NT2/D1 (cell line): ENCODE data around the gene PRKX.
A peak's percentile ranks its signal among the peaks of the same experiment; 100 is the strongest.
"Not testable (repeated sequence)": the region's sequence is repeated elsewhere in the genome, so short reads cannot be mapped to it uniquely, and the experiment has no call there.

Source experiments
- DNase-seq: peaks from one replicate; pipeline ENCODE4 v3.0.0-alpha.2; 2011; ENCODE audit warnings: low read depth, low spot score
- H3K27me3 ChIP-seq: 2 replicates; pipeline ENCODE4 v1.6.0; 2011; ENCODE audit warnings: mild to moderate bottlenecking; ENCODE audit not compliant: insufficient read length, insufficient read depth
- H3K36me3 ChIP-seq: 2 replicates; pipeline ENCODE4 v1.6.1; 2011; ENCODE audit warnings: mild to moderate bottlenecking, low read length, mixed read lengths; ENCODE audit not compliant: insufficient read depth, insufficient read length
- H3K4me1 ChIP-seq: 2 replicates; pipeline ENCODE4 v1.5.1; 2011; ENCODE audit not compliant: insufficient read depth, insufficient read length
- H3K4me3 ChIP-seq: 2 replicates; pipeline ENCODE4 v1.5.1; 2011; ENCODE audit warnings: low read depth; ENCODE audit not compliant: insufficient read length
- H3K9ac ChIP-seq: 2 replicates; pipeline ENCODE4 v1.6.0; 2011; ENCODE audit warnings: low read depth; ENCODE audit not compliant: insufficient read length
- H3K9me3 ChIP-seq: 2 replicates; pipeline ENCODE4 v1.5.1; 2011; ENCODE audit warnings: mild to moderate bottlenecking, low read length; ENCODE audit not compliant: insufficient read depth
- SUZ12 ChIP-seq: IDR thresholded peaks from 2 replicates; pipeline ENCODE4 v1.6.1; 2011; ENCODE audit not compliant: insufficient read length, insufficient read depth; ENCODE audit errors: extremely low read depth
- YY1 ChIP-seq: IDR thresholded peaks from 2 replicates; pipeline ENCODE4 v1.6.1; 2011; ENCODE audit not compliant: insufficient read length, insufficient read depth
- ZNF274 ChIP-seq: IDR thresholded peaks from 2 replicates; pipeline ENCODE4 v1.6.1; 2011; ENCODE audit warnings: mild to moderate bottlenecking, low read depth, low read length

Gene PRKX

GRCh38 chrX:3653111-3653510 is 60.3 kb downstream of the PRKX start:
- DNase-seq, result no peak
- Histone ChIP-seq H3K9ac (no peak overlapping the region), H3K36me3 (peaks cover 26% of the 10 kb centered on the region), H3K9me3 (no peaks in the 10 kb centered on the region), H3K27me3 (no peaks in the 10 kb centered on the region), H3K4me1 (no peaks in the 10 kb centered on the region), H3K4me3 (no peak overlapping the region)
- no peak for TF ChIP-seq YY1
- no peak for TF ChIP-seq SUZ12
- TF ChIP-seq ZNF274, result no peak

GRCh38 chrX:3651277-3651676 is 62.2 kb downstream of the PRKX start:
- Histone ChIP-seq H3K4me3 (no peak overlapping the region), H3K9ac (no peak overlapping the region), H3K4me1 (no peaks in the 10 kb centered on the region), H3K9me3 (no peaks in the 10 kb centered on the region), H3K27me3 (no peaks in the 10 kb centered on the region), H3K36me3 (peaks cover 25% of the 10 kb centered on the region)
- TF ChIP-seq ZNF274, result no peak
- TF ChIP-seq SUZ12, result no peak
- no peak for TF ChIP-seq YY1
- DNase-seq, result no peak

- Histone ChIP-seq H3K4me3 (no peak overlapping the region), H3K4me1 (no peaks in the 10 kb centered on the region), H3K27me3 (no peaks in the 10 kb centered on the region), H3K9me3 (peaks cover 12% of the 10 kb centered on the region; the same call in 1 of the 2 replicates), H3K9ac (no peak overlapping the region), H3K36me3 (peaks cover 10% of the 10 kb centered on the region)
- DNase-seq, result no peak
- TF ChIP-seq YY1 (no peak), ZNF274 (no peak), SUZ12 (no peak)
Observed at GRCh38 chrX:3648084-3648483, 65.4 kb downstream of the PRKX start.

- H3K4me3 ChIP-seq, H3K4me1 ChIP-seq, H3K27me3 ChIP-seq, H3K9ac ChIP-seq: not testable (repeated sequence)
- H3K36me3 ChIP-seq, result peaks cover 15% of the 10 kb centered on the region
- peak; percentile 67 for DNase-seq
- H3K9me3 ChIP-seq, result peaks cover 12% of the 10 kb centered on the region; the same call in 1 of the 2 replicates
Observed at GRCh38 chrX:3639858-3640631, 73.4 kb downstream of the PRKX start.

GRCh38 chrX:3639236-3639635 is 74.2 kb downstream of the PRKX start:
- no peaks in the 10 kb centered on the region for H3K4me1 ChIP-seq
- no peak for DNase-seq

GRCh38 chrX:3638280-3638873 is 75.1 kb downstream of the PRKX start:
- peaks cover 15% of the 10 kb centered on the region for H3K36me3 ChIP-seq
- H3K9ac ChIP-seq, result no peak overlapping the region
- no peaks in the 10 kb centered on the region for H3K4me1 ChIP-seq
- H3K27me3 ChIP-seq, result no peaks in the 10 kb centered on the region
- no peaks in the 10 kb centered on the region for H3K9me3 ChIP-seq
- no peak overlapping the region for H3K4me3 ChIP-seq
- peak; percentile 16 for DNase-seq
- TF ChIP-seq SUZ12 (no peak), YY1 (no peak), ZNF274 (no peak)

More at GRCh38 chrX:3639236-3639635, 74.2 kb downstream of the PRKX start:
- no peak overlapping the region for H3K4me3 ChIP-seq
- H3K27me3 ChIP-seq, result no peaks in the 10 kb centered on the region
- H3K9ac ChIP-seq, result no peak overlapping the region
- H3K9me3 ChIP-seq, result peaks cover 6% of the 10 kb centered on the region; the same call in 1 of the 2 replicates
- TF ChIP-seq SUZ12 (no peak), ZNF274 (no peak), YY1 (no peak)
- H3K36me3 ChIP-seq, result peaks cover 14% of the 10 kb centered on the region

- no peak overlapping the region for H3K4me3 ChIP-seq
- H3K4me1 ChIP-seq, result no peaks in the 10 kb centered on the region
- DNase-seq, result no peak
- no peaks in the 10 kb centered on the region for H3K9me3 ChIP-seq
- no peaks in the 10 kb centered on the region for H3K27me3 ChIP-seq
- no peak for TF ChIP-seq SUZ12
- no peak for TF ChIP-seq ZNF274
- TF ChIP-seq YY1, result no peak
- no peak overlapping the region for H3K9ac ChIP-seq
- peaks cover 20% of the 10 kb centered on the region for H3K36me3 ChIP-seq
Observed at GRCh38 chrX:3636803-3637202, 76.6 kb downstream of the PRKX start.
